GM12878 (cell line): ENCODE results near the gene PALLD. TPM values are rescaled to one million over a fixed set of nuclear protein-coding genes. Genes with fewer than 3 reads are reported as not detected.

ENCODE experiments used
- ATAC-seq: fragments of 200-7000 bp; cut with Tn5 transposase; 3 replicates; pipeline ENCODE4 v1.9.1; 2020; ENCODE audit warnings: mild to moderate bottlenecking, moderate library complexity
- BruUV-seq: library from RNA; stranded (reverse); fragments of 400-500 nt; replicated peaks from 2 replicates; lab custom pipeline; 2021; lab: Mats Ljungman, UMichigan
- CTCF ChIA-PET: fragments of 300-600 bp; sonication (Branson Sonifier 250); formaldehyde crosslinking; extraction: SDS; loops from one replicate; lab custom pipeline; 2021; ENCODE audit warnings: inconsistent platforms; lab: Yijun Ruan, JAX
- POLR2A ChIA-PET: fragments of 350-600 bp; formaldehyde crosslinking; extraction: SDS; loops from one replicate; lab custom pipeline; 2021; ENCODE audit warnings: inconsistent platforms; lab: Charles Lee
- RAD21 ChIA-PET: fragments of 300-600 bp; sonication (Branson Sonifier 250); formaldehyde crosslinking; loops from one replicate; lab custom pipeline; 2023; ENCODE audit warnings: antibody characterized with exemption; ENCODE audit not compliant: unreplicated experiment; lab: Charles Lee
- SMC1A ChIA-PET: fragments of 300-600 bp; sonication (Branson Sonifier 250); formaldehyde crosslinking; loops from one replicate; lab custom pipeline; 2023; ENCODE audit not compliant: unreplicated experiment, uncharacterized antibody; lab: Charles Lee
- DNase-seq: peaks from one replicate; pipeline ENCODE4 v3.0.0-alpha.2; 2011; ENCODE audit warnings: low read depth, low spot score
- FAIRE-seq: peaks from 3 replicates; lab custom pipeline; 2011; peaks lifted over from hg19 to GRCh38; lab: Jason Lieb, UNC
- H2AFZ ChIP-seq: 2 replicates; pipeline ENCODE4 v1.6.0; 2011; ENCODE audit warnings: low read depth, low read length, control low read depth; ENCODE audit not compliant: control insufficient read depth
- H3K27ac ChIP-seq: 2 replicates; pipeline ENCODE4 v1.5.1; 2011; ENCODE audit warnings: control low read depth; ENCODE audit not compliant: control insufficient read depth, insufficient read depth
- H3K27me3 ChIP-seq, 2 experiments: replicated peaks in 1 of 2; 2 replicates each; pipeline versions ENCODE4 v1.6.0 to v1.6.1; 2011; ENCODE audit warnings: low read length in 1 of 2; ENCODE audit not compliant: control insufficient read depth in 2 of 2, insufficient read depth in 2 of 2
- H3K36me3 ChIP-seq, 2 experiments: 2 replicates each; pipeline ENCODE4 v1.5.1; 2011; ENCODE audit warnings: low read length in 1 of 2; ENCODE audit not compliant: control insufficient read depth in 2 of 2, insufficient read depth in 2 of 2
- H3K4me1 ChIP-seq: 2 replicates; pipeline ENCODE4 v1.6.1; 2011; ENCODE audit warnings: mild to moderate bottlenecking, low read length, moderate library complexity, mixed read lengths; ENCODE audit not compliant: control insufficient read depth, insufficient read depth
- H3K4me2 ChIP-seq: 2 replicates; pipeline ENCODE4 v1.6.0; 2011; ENCODE audit warnings: control low read depth; ENCODE audit not compliant: control insufficient read depth, insufficient read depth
- H3K4me3 ChIP-seq: fragments of 200-600 bp; sonication (generic); 2 replicates; pipeline ENCODE4 v1.5.1; 2016
- H3K79me2 ChIP-seq: 2 replicates; pipeline ENCODE4 v1.6.0; 2011; ENCODE audit warnings: low read length; ENCODE audit not compliant: control insufficient read depth, insufficient read depth
- H3K9ac ChIP-seq: 2 replicates; pipeline ENCODE4 v1.8.0; 2011; ENCODE audit warnings: low read length, control low read depth, mixed read lengths; ENCODE audit not compliant: control insufficient read depth, insufficient read depth
- H3K9me3 ChIP-seq: replicated peaks from 3 replicates; pipeline ENCODE4 v1.5.1; 2011; ENCODE audit warnings: mild to moderate bottlenecking, low read length; ENCODE audit not compliant: control insufficient read depth, insufficient read depth
- H4K20me1 ChIP-seq: 2 replicates; pipeline ENCODE4 v1.6.0; 2011; ENCODE audit not compliant: control insufficient read depth, insufficient read depth
- BHLHE40 ChIP-seq, 2 experiments: fragments of 450-650 bp in 1 of 2; IDR thresholded peaks; 2 replicates each; pipeline ENCODE4 v1.6.1; 2011 to 2017; ENCODE audit warnings: low read depth in 2 of 2, borderline replicate concordance in 1 of 2, improper control_type of control experiment in 1 of 2, low read length in 1 of 2, mild to moderate bottlenecking in 1 of 2
- CHD2 ChIP-seq: IDR thresholded peaks from 2 replicates; pipeline ENCODE4 v1.6.1; 2011; ENCODE audit warnings: low read depth, low read length, improper control_type of control experiment, borderline replicate concordance
- E2F8 ChIP-seq: fragments of 450-650 bp; IDR thresholded peaks from 2 replicates; pipeline ENCODE4 v1.6.1; 2018; ENCODE audit warnings: mild to moderate bottlenecking, low read depth, moderate library complexity; ENCODE audit not compliant: partially characterized antibody
- ELK1 ChIP-seq: IDR thresholded peaks from 2 replicates; pipeline ENCODE4 v1.6.1; 2012; ENCODE audit warnings: low read depth, low read length, improper control_type of control experiment
- EP300 ChIP-seq, 2 experiments: fragments of 150-350 bp in 1 of 2; IDR thresholded peaks; 2 replicates each; pipeline ENCODE4 v1.6.1; 2011 to 2012; ENCODE audit warnings: low read depth in 2 of 2, low read length in 2 of 2, borderline replicate concordance in 1 of 2, improper control_type of control experiment in 1 of 2, inconsistent platforms in 1 of 2; ENCODE audit not compliant: control insufficient read depth in 1 of 2
- KLF5 ChIP-seq: fragments of 450-650 bp; IDR thresholded peaks from 2 replicates; pipeline ENCODE4 v1.6.1; 2014; ENCODE audit warnings: mild to moderate bottlenecking; ENCODE audit not compliant: partially characterized antibody
- NFXL1 ChIP-seq: fragments of 450-650 bp; IDR thresholded peaks from 2 replicates; pipeline ENCODE4 v1.6.1; 2017; ENCODE audit warnings: antibody characterized with exemption, mild to moderate bottlenecking, borderline replicate concordance
- RB1 ChIP-seq: fragments of 450-650 bp; formaldehyde crosslinking; IDR thresholded peaks from 2 replicates; pipeline ENCODE4 v1.6.1; 2017; ENCODE audit warnings: mild to moderate bottlenecking, borderline replicate concordance
- RELB ChIP-seq: fragments of 450-650 bp; IDR thresholded peaks from 2 replicates; pipeline ENCODE4 v1.6.1; 2017; ENCODE audit warnings: low read depth, mild to moderate bottlenecking, moderate library complexity
- TAF1 ChIP-seq: IDR thresholded peaks from 2 replicates; pipeline ENCODE4 v1.6.1; 2011; ENCODE audit warnings: mild to moderate bottlenecking, low read depth, low read length, borderline replicate concordance
- ZBTB11 ChIP-seq: fragments of 450-650 bp; formaldehyde crosslinking; IDR thresholded peaks from 2 replicates; pipeline ENCODE4 v1.5.0; 2022; ENCODE audit warnings: mild to moderate bottlenecking, missing genetic modification characterization
- WGBS: methylation state at CpG from one replicate; pipeline ENCODE4 v1.1.6; 2016; ENCODE audit warnings: low lambda C conversion rate; ENCODE audit not compliant: insufficient replicate concordance, insufficient coverage; ENCODE audit errors: missing lambda C conversion rate; 5-methylcytosine and 5-hydroxymethylcytosine counted together
- in situ Hi-C: fragments of 300-500 bp; cut with MboI; formaldehyde crosslinking; loops from 9 replicates; pipeline ENCODE4 v1.14.3; 2018; ENCODE audit warnings: mixed read lengths
- intact Hi-C: fragments of 100-400 bp; cut with micrococcal nuclease; formaldehyde crosslinking; loops from one replicate; pipeline ENCODE4 v1.14.2; 2022; ENCODE audit not compliant: unreplicated experiment
- polyA plus RNA-seq, 11 experiments: library from polyadenylated mRNA; depleted of rRNA in 4 of 11; unstranded in 6 of 11; stranded (reverse) in 5 of 11; fragments of >200 nt; fragmentation: Nextera tagmentation in 4 of 11; fragmentation: Illumina TruSeq in 1 of 11; extraction: Ambion mirVana in 4 of 11; extraction: Trizol in 1 of 11; gene quantifications; 1 replicate in 1 of 11; 2 replicates in 10 of 11; pipeline versions ENCODE4 v1.2.1 to v1.2.3, GENCODE V29; 2011 to 2016; ENCODE audit warnings: inconsistent platforms in 2 of 11, missing spikeins in 2 of 11, low read depth in 1 of 11
- total RNA-seq, 4 experiments: library from RNA; depleted of rRNA in 3 of 4; stranded (reverse); fragments of >200 nt in 3 of 4; fragmentation: Illumina TruSeq in 1 of 4; extraction: Trizol in 1 of 4; gene quantifications; 2 replicates each; pipeline versions ENCODE4 v1.2.1 to v1.2.3, GENCODE V29; 2013 to 2021

Gene PALLD
- total and polyA plus RNA-seq, 10 of the 15 experiments (the other 5 are each of a cell fraction or from before 2014, with no cell fraction given), result 1.0 to 7.7 (median 1.7) TPM

- in situ Hi-C loops (no loop called here), intact Hi-C loops (no loop called here)
- RAD21 ChIA-PET, result no interaction called here
- TF ChIP-seq E2F8, result no peak
- no peak for TF ChIP-seq CHD2
- TF ChIP-seq NFXL1, result no peak
- no peak for TF ChIP-seq BHLHE40 (IDR thresholded peaks at IDR 0.05; ENCODE audit: borderline replicate concordance in 1 of 2, low read depth in 2 of 2, low read length in 1 of 2)
- TF ChIP-seq RB1, result no peak
- no peak for TF ChIP-seq KLF5
- TF ChIP-seq ZBTB11 (CRISPR knock-in tag), result no peak
- TF ChIP-seq ELK1, result no peak
- TF ChIP-seq EP300 (IDR thresholded peaks at IDR 0.05; ENCODE audit: borderline replicate concordance in 1 of 2, control insufficient read depth in 1 of 2, low read depth in 2 of 2, low read length in 2 of 2), result no peak
- TF ChIP-seq RELB, result no peak
- TF ChIP-seq TAF1, result no peak
- no peaks in the 10 kb centered on the region for H4K20me1 ChIP-seq
- ATAC-seq, result no peak
- H2AFZ ChIP-seq, result no peak overlapping the region
- no peak overlapping the region for H3K4me2 ChIP-seq
- FAIRE-seq, result no peak
- 66% methylated on average over 5 of the region's 5 CpGs for WGBS
- no peaks in the 10 kb centered on the region for H3K36me3 ChIP-seq
- H3K4me1 ChIP-seq, result no peaks in the 10 kb centered on the region
- CTCF ChIA-PET, result interaction anchor here (0.6 kb wide), 1 partner anchor 118 kb away, joined by 3 read pairs; no protein-coding TSS in a partner anchor
- no peak overlapping the region for H3K27ac ChIP-seq
- no peaks in the 10 kb centered on the region for H3K79me2 ChIP-seq
- no peaks in the 10 kb centered on the region for H3K27me3 ChIP-seq
- no peak overlapping the region for H3K4me3 ChIP-seq
- no TSS peak for BruUV-seq
- DNase-seq, result no peak
- no peaks in the 10 kb centered on the region for H3K9me3 ChIP-seq
- SMC1A ChIA-PET, result interaction anchor here (0.6 kb wide), 2 partner anchors 25 to 252 kb away, joined by 3 read pairs; no protein-coding TSS in a partner anchor
- H3K9ac ChIP-seq, result no peak overlapping the region
- POLR2A ChIA-PET, result interaction anchor here (0.7 kb wide), 1 partner anchor 143 kb away, joined by 4 read pairs; no protein-coding TSS in a partner anchor
Observed at GRCh38 chr4:168449719-168450452, 47.0 kb upstream of the PALLD start.
